ENCODE measurements around the gene AMT. TPM values are rescaled to one million over a fixed set of nuclear protein-coding genes. Genes with fewer than 3 reads are reported as not detected.
"Not testable (repeated sequence)": the region's sequence is repeated elsewhere in the genome, so short reads cannot be mapped to it uniquely, and the experiment has no call there.

Gene AMT
- total RNA-seq, 2 donors from 2014 or later: 44.4 to 51.7 TPM

GRCh38 chr3:49410066-49410845 lies 12.0 kb downstream of the AMT start:
- no peak for DNase-seq
- Histone ChIP-seq H3K27me3 (ENCODE audit: control insufficient read depth, insufficient read depth, low read length, poor library complexity, severe bottlenecking) (no peaks in the 10 kb centered on the region), H3K9ac (ENCODE audit: extremely low read depth, low read length, poor library complexity, severe bottlenecking) (peak overlapping the region; percentile 78), H3K27ac (ENCODE audit: low read depth, low read length) (no peak overlapping the region), H3K4me3 (ENCODE audit: low read length) (peak overlapping the region; percentile 96), H3K4me1 (ENCODE audit: control insufficient read depth, insufficient read depth, low read length) (peaks cover 7% of the 10 kb centered on the region), H3K36me3 (ENCODE audit: control insufficient read depth, insufficient read depth, low read length) (peaks cover 9% of the 10 kb centered on the region), H3K9me3 (ENCODE audit: control insufficient read depth, low read length) (no peaks in the 10 kb centered on the region)
- no peaks in the 10 kb centered on the region for H3K9me3 Mint-ChIP-seq
- peak overlapping the region; percentile 94 for H3K27ac Mint-ChIP-seq
- peak overlapping the region; percentile 92 for H3K4me3 Mint-ChIP-seq
- peaks cover 14% of the 10 kb centered on the region for H3K36me3 Mint-ChIP-seq (ENCODE audit: low read depth)
- no peak for TF ChIP-seq CTCF (conservative IDR thresholded peaks at IDR 0.05)
- WGBS, 2 experiments (ENCODE audit: insufficient coverage in 1 of 2, insufficient read length in 1 of 2): 60 to 66% methylated on average over 3 to 4 of the region's 4 CpGs
- H3K4me1 Mint-ChIP-seq: peaks cover 27% of the 10 kb centered on the region
- H3K27me3 Mint-ChIP-seq (ENCODE audit: insufficient read depth): no peaks in the 10 kb centered on the region

GRCh38 chr3:49406571-49407565 lies 15.4 kb downstream of the AMT start:
- Mint-ChIP-seq H3K9me3 (no peaks in the 10 kb centered on the region), H3K4me3 (no peak overlapping the region), H3K36me3 (ENCODE audit: low read depth) (peaks cover 19% of the 10 kb centered on the region), H3K4me1 (peaks cover 16% of the 10 kb centered on the region), H3K27me3 (ENCODE audit: insufficient read depth) (no peaks in the 10 kb centered on the region), H3K27ac (peak overlapping the region; percentile 33)
- H3K27me3 ChIP-seq (ENCODE audit: control insufficient read depth, insufficient read depth, low read length, poor library complexity, severe bottlenecking): no peaks in the 10 kb centered on the region
- H3K27ac ChIP-seq (ENCODE audit: low read depth, low read length): no peak overlapping the region
- TF ChIP-seq CTCF (conservative IDR thresholded peaks at IDR 0.05): no peak
- H3K4me3 ChIP-seq (ENCODE audit: low read length): no peak overlapping the region
- no peak overlapping the region for H3K9ac ChIP-seq (ENCODE audit: extremely low read depth, low read length, poor library complexity, severe bottlenecking)
- H3K36me3 ChIP-seq (ENCODE audit: control insufficient read depth, insufficient read depth, low read length): peaks cover 22% of the 10 kb centered on the region
- no peak for DNase-seq
- H3K4me1 ChIP-seq (ENCODE audit: control insufficient read depth, insufficient read depth, low read length): no peaks in the 10 kb centered on the region
- WGBS, 2 experiments (ENCODE audit: insufficient coverage in 1 of 2, insufficient read length in 1 of 2): 89 to 94% methylated on average over 8 to 17 of the region's 17 CpGs
- H3K9me3 ChIP-seq (ENCODE audit: control insufficient read depth, low read length): peaks cover 3% of the 10 kb centered on the region

- H3K27me3 Mint-ChIP-seq (ENCODE audit: insufficient read depth); H3K4me3 Mint-ChIP-seq; H3K4me3 ChIP-seq (ENCODE audit: low read length); H3K27me3 ChIP-seq (ENCODE audit: control insufficient read depth, insufficient read depth, low read length, poor library complexity, severe bottlenecking); H3K9me3 ChIP-seq (ENCODE audit: control insufficient read depth, low read length); H3K27ac ChIP-seq (ENCODE audit: low read depth, low read length); H3K9ac ChIP-seq (ENCODE audit: extremely low read depth, low read length, poor library complexity, severe bottlenecking); H3K9me3 Mint-ChIP-seq; H3K4me1 ChIP-seq (ENCODE audit: control insufficient read depth, insufficient read depth, low read length); DNase-seq: not testable (repeated sequence)
- Mint-ChIP-seq H3K4me1 (peaks cover 21% of the 10 kb centered on the region), H3K27ac (peak overlapping the region; percentile 9), H3K36me3 (ENCODE audit: low read depth) (peaks cover 28% of the 10 kb centered on the region)
- WGBS, 2 experiments (ENCODE audit: insufficient coverage in 1 of 2, insufficient read length in 1 of 2): 92 to 95% methylated on average over 7 to 9 of the region's 9 CpGs
- H3K36me3 ChIP-seq (ENCODE audit: control insufficient read depth, insufficient read depth, low read length): peaks cover 26% of the 10 kb centered on the region
Observed at GRCh38 chr3:49405570-49405969, 16.7 kb downstream of the AMT start.

Measured in endodermal cell (in vitro differentiated cells).